DLD1 (cell line): ENCODE results near the gene MYH13.

ENCODE experiments used
- in situ Hi-C: cut with HindIII; loops from 2 replicates; pipeline ENCODE4 v1.10.0; 2017; ENCODE audit warnings: low sequenced_read_pairs

Gene MYH13

DNA sequence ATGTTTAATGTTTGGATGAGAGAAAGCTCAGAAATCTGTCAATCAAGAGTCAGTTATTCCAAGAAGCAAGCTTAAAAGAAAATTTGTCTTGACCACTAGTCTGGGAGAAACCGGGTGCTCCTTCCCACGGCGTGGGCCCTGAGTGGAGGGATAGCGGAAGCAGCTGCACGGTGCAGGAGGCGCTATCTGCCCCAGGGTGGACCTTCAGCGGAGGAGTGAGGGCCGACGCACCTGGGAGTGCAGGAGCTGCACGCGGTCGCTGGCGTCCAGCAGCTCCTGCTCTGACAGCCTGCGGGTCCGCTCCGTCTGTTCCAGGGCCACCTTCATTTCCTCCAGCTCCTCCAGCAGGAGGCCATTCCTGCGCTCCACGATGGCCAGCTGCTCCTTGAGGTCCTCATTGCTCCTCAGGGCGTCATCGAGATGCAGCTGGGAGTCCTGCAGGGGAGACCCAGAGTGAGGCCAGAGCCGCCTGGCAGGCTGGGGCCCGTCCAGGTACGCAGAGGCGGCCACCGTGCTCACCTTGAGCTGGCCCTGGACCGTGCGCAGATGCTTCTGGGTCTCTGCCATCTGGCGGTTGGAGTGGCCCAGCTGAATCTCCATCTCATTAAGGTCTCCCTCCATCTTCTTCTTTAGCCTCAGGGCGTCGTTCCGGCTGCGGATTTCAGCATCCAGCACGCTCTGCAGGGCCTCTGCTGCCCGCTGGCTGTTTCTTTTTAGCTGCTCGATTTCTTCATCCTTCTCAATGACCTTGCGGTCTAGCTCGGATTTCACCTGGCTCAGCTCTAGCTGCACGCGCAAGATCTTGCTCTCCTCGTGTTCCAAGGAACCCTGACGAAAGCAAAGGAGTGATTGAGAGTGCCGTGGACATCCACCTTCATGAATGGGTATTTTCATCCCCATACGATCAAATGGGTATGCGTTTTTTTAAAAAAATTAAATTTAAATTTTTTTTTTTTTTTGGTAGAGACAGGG, 63.5 kb downstream of the MYH13 start:
- in situ Hi-C loops: no loop called here

DNA sequence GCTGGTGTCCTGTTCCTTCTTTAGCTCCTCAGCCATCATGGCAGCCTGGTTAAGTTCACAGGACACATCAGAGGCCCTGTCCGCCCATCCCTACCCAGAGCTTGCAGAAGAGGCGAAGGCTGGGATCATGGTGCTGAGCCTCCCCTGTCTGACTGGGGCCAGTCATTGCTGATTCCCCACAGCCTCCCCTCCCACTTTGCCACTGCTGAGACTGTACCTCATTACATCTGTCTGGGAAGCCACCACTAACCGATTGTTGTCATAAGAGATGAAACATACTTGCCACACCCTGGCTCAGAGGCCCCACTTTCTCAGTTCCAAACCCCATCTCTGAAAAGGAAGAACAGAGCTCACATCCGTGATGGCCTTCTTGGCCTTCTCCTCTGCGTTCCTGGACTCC, 66.2 kb downstream of the MYH13 start:
- in situ Hi-C loops: no loop called here

DNA sequence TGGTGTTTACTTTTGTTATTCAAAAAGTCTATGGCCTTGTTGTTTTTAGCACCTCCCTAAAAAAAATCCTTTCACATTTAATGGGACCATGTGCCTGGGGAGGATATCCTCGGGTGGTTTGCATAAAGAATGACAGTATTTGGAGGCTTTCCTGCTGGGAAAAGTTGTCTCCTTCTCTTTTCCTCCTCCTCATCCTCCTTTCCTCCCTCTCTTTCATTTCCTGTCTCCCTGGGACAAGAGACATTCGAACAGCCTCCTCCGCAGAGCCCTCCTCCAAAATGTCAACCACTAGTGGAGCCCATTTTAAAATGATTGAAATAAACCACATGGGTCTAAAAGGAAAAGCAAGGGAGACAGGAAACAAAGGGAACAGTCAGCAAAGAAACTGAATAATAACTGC, 67.4 kb downstream of the MYH13 start:
- in situ Hi-C loops: no loop called here

DNA sequence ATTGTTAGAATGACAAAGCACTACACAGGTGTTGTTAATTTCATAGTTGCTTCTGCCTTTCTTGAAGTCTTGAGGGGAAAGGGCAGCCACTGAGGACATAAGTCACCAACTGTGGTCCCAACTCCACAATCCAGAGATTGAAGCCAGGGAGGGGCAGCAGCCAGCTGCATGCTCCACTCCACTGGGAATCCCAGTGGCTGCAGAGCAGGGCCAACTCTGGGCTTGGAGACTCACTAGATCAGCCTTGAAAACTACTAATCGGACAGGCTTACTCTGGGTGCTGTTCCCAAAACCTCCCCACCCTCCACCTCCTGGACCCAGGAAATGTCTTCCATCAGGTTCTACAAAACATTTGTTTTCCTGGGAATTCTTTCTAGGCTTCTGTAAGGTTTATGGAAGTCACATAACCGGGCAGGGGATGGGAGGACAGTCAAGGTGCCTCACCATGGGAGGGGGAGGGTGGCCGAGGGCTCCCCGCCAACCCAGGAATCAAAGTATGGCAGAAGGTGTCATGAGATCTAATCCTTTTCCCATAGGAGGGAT, 68.0 kb downstream of the MYH13 start:
- in situ Hi-C loops: no loop called here

DNA sequence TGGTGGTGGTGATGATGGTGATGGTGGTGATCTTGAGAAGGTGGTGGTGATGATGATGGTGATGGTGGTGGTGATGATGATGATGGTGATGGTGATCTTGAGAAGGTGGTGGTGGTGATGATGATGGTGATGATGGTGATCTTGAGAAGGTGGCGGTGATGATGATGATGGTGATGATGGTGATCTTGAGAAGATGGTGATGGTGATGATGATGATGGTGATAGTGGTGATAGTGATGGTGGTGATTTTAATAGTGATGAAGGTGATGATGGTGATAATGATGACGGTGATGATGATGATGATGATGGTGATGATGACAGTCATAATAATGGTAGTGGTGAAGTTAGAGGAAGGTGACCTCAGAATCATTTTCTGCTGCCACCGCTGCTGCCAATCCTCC, 75.1 kb downstream of the MYH13 start:
- in situ Hi-C loops: loop anchor here (25.0 kb wide), 1 partner anchor 260 kb away; no protein-coding TSS in a partner anchor

DNA sequence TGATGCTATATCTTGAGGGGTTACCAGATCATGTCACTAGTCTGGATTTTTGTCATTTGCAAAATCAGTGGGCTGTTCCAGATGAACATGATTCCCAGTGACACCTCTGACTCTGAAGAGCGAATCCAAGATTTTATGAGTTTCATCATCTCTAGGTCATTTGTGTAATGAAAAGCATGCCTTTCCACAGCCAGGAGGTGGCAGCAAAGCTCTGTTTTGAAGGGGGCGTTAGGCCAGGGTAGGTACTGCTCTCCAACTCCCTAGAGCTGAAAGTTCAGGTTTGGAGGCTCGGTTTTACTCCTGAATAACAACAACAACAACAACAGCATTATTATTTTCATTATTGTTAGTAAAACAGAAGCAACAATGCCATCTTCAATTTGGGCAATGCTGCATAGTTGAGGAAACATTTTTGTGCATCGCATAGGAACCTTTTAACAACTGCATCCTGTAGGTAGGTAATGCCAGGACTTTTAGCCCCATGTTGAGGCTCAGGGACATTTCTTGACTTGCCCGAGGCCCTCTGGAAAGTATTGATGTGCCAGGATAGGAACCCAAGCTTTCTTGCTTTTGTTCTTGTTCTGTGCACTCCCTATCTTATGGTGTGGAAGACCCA, 77.0 kb downstream of the MYH13 start:
- in situ Hi-C loops: loop anchor here (25.0 kb wide), 1 partner anchor 259 kb away; no protein-coding TSS in a partner anchor

DNA sequence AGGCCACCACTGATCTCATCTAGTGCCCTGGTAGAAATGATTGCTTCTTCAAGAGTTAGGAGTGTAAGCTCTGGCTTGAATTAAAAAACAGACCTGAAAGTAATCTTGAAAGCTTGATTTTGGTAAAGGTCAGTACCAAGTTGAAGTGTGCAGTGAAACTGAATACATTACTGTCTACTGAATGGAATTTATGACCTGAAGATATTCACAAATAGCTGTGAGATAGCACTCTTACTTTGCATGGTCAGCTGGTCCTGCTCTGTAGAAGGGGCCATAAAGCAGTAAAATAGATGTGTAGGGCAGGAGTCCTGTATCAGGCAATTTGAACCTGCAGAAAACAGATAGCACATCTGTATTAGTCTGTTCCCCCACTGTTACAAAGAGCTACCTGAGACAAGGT, 78.6 kb downstream of the MYH13 start:
- in situ Hi-C loops: loop anchor here (25.0 kb wide), 1 partner anchor 257 kb away; no protein-coding TSS in a partner anchor

DNA sequence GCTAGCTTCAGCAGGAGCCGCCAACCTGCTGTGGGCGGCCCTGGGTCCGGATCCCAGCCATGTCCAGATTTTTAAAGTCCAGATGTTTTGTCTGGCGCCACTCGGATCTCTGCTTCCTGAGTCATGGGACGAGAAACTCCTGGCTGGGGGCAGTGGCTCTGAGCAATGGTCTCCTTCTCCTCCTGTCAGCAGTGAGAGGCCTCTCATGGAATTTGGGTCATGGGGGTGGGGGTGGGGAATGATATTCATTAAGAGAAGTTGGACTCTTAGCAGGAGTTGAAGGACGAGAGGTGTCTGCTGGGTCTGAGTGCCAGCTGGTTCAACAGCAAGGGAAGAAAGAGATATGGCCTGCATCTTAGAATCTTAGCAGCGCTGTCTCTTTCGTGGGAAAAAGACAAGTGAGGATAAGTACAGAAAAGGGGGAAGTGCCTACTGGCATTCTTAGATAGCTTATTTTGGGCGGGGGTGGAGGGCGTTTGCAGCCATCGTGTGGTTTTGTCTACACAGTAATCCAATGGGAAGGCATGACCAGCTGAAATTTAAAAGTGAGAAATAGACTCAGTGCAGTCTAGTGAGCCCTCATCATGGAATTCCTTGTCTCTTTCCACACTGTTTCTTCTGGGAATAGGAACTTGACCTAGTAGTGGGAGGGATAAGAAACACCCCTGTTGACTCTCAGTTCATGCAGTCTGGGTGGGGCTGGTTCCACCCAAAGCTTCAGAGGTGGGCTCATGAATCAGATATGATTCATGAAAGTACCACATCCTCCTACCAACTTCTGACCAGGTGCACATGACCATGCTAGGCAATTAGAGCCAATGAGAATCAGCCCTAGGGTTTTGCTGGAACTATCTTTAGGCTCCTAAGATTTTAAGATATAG, 80.5 kb downstream of the MYH13 start:
- in situ Hi-C loops: loop anchor here (25.0 kb wide), 1 partner anchor 255 kb away; no protein-coding TSS in a partner anchor

DNA sequence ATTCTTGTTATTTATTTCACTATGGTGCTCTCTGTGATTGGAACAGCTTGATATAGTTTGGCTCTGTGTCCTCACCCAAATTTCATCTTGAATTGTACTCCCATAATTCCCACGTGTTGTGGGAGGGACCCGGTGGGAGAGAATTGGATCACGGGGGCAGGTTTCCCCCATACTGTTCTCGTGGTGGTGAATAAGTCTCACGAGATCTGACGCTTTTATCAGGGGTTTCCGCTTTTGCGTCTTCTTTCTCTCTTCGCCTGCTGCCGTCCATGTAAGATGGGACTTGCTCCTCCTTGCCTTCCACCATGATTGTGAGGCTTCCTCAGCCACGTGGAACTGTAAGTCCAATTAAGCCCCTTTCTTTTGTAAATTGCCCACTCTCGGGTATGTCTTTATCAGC, 81.2 kb downstream of the MYH13 start:
- in situ Hi-C loops: loop anchor here (25.0 kb wide), 1 partner anchor 254 kb away; no protein-coding TSS in a partner anchor

DNA sequence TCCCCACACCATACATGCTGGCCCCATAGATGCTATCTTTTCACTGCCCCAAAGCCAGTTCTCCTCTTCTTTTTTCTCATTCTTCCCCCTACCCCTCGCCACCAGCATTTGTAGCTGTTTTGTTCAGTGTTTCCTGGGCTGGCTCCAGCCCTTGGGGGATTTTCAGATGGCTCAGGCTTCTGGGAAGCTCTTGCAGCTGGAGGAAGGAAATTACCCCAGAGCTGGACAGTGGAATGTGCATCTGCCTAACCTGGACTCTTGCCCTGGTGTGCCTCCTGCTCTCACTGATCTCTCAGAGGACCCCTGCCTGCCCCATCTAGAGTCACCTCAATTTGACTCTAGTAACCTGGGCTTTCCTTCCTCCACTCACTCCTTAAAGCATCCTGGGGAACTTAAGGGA, 82.8 kb downstream of the MYH13 start:
- in situ Hi-C loops: loop anchor here (25.0 kb wide), 1 partner anchor 253 kb away; no protein-coding TSS in a partner anchor

DNA sequence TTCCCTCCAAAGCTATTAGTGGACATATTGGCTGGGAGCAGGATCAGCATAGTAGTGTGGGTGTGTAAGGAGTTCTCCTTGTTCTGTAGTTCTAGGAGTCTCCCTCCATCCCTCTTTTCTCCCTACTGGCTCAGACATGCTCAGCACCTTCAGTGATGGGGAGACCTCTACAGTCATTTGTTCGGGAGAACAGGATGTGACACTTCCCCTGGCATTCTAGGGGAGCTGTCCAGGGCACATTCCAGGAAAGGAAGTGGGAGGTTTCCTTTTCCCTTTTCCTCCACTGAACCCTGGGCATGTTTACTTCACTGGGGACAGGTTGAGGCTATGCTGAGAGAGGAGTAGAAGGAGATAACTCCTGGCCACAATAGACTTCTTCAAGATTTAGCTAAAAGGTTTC, 86.5 kb downstream of the MYH13 start:
- in situ Hi-C loops: loop anchor here (25.0 kb wide), 1 partner anchor 249 kb away; no protein-coding TSS in a partner anchor

DNA sequence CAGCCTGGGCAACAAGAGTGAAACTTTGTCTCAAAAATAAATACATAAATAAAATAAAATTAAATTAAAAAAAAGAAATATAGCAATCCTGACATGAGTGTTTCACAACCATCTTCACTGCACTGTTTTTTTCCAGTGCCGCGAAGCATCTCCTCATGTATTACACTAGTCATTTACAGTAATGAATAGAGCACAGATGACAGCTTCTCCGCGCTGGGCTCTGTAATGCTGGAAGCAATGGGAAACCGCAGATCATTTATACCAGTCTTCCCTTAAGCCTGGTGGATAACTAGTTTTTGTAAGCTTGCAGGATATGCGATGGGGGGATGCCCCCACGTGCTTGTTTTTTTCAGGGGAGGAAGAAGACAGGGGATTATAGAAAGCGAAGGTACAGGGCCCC, 86.9 kb downstream of the MYH13 start:
- in situ Hi-C loops: loop anchor here (25.0 kb wide), 1 partner anchor 249 kb away; no protein-coding TSS in a partner anchor

DNA sequence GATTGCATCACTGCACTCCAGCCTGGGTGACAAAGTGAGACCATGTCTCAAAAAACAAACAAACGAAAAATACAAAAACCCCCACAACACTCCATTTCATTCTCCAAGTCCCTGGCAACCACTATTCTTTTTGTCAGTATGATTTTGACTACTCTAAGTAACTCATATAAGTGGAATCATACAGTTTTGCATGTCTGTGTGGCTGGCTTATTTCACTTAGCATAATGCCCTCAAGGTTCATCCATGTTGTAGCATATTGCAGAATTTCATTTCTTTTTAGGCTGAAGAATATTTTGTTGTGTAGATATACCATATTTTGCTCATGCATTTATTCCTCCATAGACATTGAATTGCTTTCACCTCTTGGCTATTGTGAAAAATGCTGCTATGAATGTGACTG, 92.7 kb downstream of the MYH13 start:
- in situ Hi-C loops: loop anchor here (25.0 kb wide), 1 partner anchor 243 kb away; no protein-coding TSS in a partner anchor

DNA sequence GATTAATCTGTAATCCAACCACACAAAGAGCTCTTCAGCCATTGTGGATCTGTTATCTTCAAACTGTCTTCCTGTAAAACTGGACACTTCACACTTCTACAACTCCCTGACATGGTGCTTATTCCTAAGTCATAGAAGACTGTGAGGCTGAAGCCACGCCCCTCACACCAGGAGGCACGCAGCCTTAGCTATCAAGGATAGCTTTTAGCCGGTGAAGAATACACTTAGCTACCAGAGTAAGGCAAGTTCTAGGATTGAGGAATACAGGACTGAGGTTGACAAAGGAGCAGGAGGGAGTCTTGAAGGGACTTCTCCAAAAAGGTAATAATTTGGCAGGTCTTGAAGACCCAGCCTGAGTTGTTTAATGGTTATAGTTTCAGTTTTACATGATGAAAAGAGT, 94.6 kb downstream of the MYH13 start:
- in situ Hi-C loops: loop anchor here (25.0 kb wide), 1 partner anchor 241 kb away; no protein-coding TSS in a partner anchor

DNA sequence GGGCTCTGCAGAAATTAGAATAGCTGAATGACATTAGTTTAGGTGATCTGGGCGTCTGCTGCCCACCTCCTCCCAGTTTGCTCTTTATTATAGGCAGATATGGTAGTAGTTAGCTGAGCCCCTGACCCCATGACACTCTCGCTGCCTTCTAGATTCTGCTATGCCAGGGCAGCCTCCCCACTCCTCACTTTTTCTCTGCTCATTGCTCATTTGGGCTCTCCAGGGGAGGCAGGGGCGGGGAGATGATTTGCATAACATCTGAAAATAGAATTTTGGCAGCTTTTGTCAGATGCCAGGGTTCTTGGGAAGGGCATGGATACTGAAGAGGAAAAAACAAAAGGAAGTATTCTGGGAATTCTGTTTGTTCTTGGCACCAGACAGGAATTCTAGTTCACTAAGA, 96.4 kb downstream of the MYH13 start:
- in situ Hi-C loops: loop anchor here (25.0 kb wide), 1 partner anchor 239 kb away; no protein-coding TSS in a partner anchor

DNA sequence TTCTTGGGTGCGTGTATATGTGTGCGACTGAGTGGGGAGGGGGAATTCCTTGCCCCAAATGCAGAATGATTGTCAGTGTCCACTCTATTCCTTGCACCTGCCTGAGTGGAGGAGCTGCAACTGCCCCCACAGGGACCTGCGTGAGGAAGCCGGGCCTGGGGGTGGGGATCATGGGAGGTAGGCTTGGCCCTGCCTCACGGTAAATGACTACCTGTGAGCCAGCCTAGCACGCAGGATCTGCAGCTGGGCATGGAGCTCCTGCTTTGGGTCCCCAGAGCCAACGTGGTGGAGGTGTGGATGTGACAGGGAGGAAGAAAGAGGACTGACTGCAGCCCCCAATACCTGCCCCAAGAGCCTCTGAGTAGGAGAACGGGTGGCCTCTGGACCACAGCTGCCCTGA, 97.4 kb downstream of the MYH13 start:
- in situ Hi-C loops: loop anchor here (25.0 kb wide), 1 partner anchor 238 kb away; no protein-coding TSS in a partner anchor

DNA sequence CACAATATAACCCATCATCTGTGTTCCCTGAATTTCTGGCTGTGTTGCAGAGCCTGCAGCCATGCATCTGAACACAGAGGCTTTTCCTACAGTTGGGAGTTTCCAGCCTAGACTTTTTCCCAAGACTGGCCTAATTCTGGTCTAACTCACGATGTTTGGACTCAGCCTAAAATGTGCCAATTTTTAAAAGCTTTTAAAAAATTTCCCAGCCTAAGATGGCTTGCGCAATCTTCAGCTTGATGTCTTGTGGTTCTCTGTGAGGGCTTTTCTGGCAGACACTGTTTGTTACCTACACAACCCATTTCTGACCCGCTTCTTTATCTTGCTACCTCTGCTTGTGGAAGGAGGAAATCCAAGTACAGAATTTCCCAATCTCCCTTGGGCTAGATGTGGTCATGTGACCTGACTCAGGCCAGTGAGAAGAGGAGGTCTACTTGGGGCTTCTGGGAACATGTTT, 101.7 kb downstream of the MYH13 start:
- in situ Hi-C loops: no loop called here

DNA sequence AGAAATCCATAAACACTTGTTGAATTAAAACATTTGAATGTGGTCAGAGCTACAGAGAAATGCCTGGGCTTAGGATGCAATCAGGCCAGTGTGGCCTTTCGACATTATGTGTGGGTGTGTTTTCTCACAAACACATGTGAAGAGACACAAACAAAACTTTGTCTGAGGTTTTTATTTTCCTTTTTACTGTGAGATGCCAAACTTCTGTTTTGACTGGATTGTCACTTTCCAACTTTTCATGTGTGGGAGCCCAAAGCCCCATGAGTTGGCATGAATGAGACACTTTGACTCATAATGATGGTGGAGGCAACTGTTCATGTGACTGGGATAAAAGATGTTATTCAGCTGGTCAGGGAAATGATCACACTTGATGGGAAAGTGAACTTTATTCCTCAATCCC, 102.5 kb downstream of the MYH13 start:
- in situ Hi-C loops: no loop called here

DNA sequence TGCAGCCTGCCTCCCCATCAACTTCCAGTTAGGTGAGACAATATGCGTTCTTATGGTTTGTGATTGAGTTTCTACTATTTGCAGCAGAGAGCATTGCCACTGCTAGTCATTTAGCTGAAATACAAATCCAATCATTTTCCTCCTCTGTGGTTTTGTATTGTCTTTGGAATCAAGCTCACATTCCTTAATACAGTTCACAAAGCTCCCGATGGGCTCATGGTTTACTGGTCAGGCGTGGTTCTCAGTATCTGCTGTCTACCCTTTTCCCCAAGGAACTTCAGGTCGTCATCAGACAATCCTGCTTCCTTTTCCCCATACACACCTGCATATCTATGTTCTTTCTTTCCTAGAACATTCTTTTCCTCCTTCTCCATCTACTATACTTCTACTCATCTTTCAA, 104.8 kb downstream of the MYH13 start:
- in situ Hi-C loops: no loop called here

DNA sequence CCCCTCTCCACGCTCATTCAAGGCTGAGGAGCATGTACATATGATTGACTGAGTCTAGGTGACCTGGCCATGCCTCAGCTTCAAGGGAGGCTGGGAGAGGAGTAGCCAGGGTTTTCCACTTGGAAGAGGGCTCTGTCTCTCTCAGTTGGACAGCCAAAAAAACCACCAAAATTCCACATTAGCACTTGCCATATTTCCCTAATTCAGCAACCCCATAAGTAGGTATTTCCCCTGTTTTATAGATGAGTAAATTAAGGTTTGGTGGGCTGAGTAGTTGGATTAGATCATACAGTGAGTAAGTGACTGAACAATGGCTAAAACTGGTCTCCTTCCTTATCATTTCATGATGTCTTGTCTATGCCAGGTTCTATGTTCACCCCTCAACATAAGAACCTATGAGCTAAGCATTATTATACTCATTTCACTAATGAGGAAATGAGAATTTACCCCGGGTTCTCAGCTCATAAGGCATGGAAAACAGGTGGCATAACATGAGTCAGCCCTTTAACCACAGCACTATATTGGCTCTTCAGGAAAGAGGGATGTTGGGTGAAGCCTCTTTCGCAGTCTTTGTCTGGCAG, 106.4 kb downstream of the MYH13 start:
- in situ Hi-C loops: no loop called here
